HG03460 (cell line): ENCODE data around the gene ABCA2.
"Not testable (repeated sequence)": the region's sequence is repeated elsewhere in the genome, so short reads cannot be mapped to it uniquely, and the experiment has no call there.

Experiments
- ATAC-seq: cut with Tn5 transposase; IDR thresholded peaks from one replicate; pipeline ENCODE4 v1.9.1; 2021; ENCODE audit not compliant: unreplicated experiment

The ABCA2 gene

DNA sequence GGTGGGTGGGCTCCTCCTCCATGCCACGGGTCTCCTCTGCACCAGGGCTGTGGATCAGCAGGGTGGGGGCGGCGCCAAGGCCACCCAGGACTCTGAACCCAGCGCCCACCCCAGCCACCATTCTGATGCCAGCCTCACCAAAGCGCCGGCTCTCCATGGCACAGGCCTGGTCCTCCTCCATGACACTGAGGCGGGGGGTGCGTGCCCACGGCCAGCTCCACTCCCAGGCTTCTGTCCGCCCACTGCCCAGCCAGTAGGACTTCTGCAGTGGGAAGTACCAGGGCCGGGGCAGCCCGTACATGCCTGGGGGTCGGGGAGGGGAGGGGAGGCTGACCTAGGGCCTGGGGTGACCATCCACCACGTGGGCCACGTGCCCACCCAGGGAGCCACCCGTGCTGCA, 11.6 kb downstream of the ABCA2 start:
- no peak for ATAC-seq

DNA sequence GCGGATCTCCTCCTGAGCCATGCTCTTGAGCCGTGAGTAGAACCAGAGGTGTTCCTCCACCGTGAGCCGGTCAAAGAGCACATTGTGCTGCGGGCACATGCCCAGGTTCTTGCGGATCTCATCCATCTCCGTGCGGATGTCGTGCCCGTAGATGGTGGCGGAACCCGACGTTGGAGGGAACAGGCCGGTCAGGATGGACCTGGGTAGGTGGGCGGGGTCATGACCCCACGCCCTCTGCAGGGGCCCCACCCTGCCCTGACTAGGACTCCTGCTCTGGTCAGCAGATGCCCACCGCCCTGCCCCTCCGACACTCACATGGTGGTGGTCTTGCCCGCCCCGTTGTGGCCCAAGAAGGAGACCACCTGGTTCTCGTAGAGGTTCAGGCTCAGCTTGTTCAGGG, 12.1 kb downstream of the ABCA2 start:
- ATAC-seq = no peak

GRCh38 chr9:137015540-137015930, 12.5 kb downstream of the ABCA2 start:
- no peak for ATAC-seq

GRCh38 chr9:137014776-137015539, 13.1 kb downstream of the ABCA2 start:
- no peak for ATAC-seq

DNA sequence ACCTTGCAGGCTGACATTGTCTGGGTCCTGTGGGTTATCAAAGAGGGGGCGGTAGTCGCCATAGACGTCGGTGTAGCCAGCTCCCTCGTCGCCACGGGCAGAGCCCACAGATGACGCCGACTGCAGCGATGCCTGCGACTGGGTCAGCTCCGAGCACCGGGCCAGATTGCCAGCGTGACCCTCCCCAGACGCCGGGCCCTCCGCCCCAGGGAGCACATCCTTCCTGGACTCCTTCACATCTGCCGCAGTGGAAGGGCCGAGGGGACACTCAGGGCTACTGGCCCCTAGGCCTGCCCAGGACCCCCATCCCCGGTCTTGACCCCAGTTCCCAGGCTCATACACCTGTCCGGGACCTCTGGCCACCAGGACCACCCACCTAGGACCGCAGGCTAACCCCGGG, 13.9 kb downstream of the ABCA2 start:
- ATAC-seq = no peak

DNA sequence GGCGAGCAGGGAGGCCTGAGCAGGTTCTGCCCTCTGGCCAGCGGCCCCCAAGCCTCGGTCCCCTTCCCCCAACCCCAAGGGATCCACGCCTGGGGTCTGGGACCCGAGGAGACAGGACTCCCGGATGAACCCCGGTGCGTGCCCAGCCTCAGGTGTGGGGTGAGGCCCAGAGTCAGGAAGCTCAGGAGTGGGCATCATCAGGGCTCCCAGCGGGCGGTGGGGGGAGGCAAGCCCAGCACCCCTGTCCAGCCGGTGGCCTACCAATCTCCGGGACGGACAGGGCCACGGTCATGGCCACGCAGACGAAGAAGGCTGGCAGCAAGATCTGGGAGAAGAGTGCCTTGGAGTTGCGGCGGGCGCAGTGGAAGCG, 14.5 kb downstream of the ABCA2 start:
- no peak for ATAC-seq

- ATAC-seq = no peak
Observed at GRCh38 chr9:137012694-137013570, 15.1 kb downstream of the ABCA2 start.

- no peak for ATAC-seq
Observed at GRCh38 chr9:137011907-137012675, 15.9 kb downstream of the ABCA2 start.

DNA sequence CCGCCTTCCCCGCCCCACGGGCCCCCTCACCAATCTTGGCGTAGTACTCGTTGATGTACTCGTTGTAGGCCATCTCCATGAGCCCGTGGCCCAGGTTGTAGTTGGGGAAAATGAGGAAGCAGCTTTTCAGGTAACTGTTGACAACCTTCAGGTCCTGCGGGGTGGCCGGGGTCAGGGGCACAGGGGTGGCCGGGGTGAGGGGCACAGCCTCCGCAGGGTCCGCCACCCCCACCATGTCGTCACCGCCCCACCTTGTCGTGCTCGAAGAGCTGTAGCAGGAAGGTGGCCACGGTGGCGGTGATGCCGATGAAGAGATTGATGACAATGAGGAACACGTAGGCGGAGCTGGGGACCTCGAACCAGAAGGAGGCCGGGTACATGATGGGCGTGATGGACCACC, 16.9 kb downstream of the ABCA2 start:
- no peak for ATAC-seq

- no peak for ATAC-seq
Observed at GRCh38 chr9:137009938-137010732, 17.9 kb downstream of the ABCA2 start.

DNA sequence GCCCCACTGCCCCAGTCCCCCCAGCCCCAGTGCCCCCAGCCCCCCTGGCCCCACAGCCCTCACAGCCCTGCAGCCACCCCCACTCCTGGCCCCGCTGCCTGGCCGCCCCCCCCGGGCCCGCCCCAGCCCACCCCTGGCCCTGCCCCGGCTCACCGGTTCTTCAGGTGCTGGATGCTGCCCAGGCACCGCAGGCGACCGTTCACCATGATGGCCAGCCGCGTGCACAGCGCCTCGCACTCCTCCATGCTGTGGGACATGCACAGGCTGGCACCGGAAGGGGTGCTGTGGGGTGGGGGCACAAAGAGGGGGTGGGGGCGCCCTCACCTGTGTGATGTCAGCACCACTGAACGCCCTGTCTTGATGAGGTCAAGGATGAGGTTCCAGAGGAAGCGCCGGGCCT, 18.8 kb downstream of the ABCA2 start:
- ATAC-seq = no peak

- ATAC-seq = no peak
Observed at GRCh38 chr9:137008312-137008711, 19.7 kb downstream of the ABCA2 start.

GRCh38 chr9:137007816-137008270, 20.2 kb downstream of the ABCA2 start:
- no peak for ATAC-seq

- no peak for ATAC-seq
Observed at GRCh38 chr9:137007108-137007815, 20.8 kb downstream of the ABCA2 start.

- ATAC-seq = no peak
Observed at GRCh38 chr9:137006116-137007003, 21.7 kb downstream of the ABCA2 start.

DNA sequence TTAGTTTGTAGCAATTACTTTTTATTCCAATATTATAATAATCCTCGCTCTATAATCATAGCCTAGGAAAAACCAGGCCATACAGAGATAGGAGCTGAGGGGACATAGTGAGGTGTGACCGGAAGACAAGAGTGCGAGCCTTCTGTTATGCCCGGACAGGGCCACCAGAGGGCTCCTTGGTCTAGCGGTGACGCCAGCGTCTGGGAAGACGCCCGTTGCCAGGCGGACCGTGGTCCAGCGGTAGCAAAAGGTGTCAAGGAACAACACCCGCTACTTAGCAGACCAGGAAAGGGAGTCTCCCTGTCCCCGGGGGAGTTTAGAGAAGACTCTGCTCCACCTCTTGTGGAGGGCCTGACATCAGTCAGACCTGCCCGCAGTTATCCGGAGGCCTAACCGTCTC, 23.8 kb downstream of the ABCA2 start:
- not testable (repeated sequence) for ATAC-seq

DNA sequence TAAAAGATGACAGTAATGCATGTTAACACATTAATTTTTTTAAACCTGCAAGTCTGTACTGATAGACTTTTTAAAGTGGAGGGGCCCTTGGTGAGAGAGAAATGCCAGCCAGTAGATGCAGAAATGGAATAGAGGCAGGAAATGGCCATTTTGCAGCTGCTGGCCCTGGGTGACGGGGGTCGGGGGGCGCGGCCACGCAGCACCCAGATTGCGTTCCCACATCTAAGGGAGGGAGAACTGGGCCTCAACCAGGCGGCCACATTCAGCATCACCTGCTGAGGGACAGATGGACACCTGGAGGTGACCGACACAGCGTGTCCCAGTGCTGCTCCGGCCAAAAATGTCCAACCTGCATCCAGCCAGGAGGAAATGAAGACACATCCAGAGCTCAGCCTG, 25.4 kb downstream of the ABCA2 start:
- ATAC-seq = no peak

- no peak for ATAC-seq
Observed at GRCh38 chr9:137001857-137002645, 26.0 kb downstream of the ABCA2 start.
